HFF-Myc (cell line): ENCODE measurements around the gene PRLH.

ENCODE experiments used
- DNase-seq: peaks from one replicate; pipeline ENCODE4 v3.0.0-alpha.2; 2011; ENCODE audit warnings: low read depth; ENCODE audit errors: extremely low read depth
- H3K4me3 ChIP-seq: replicated peaks from 2 replicates; pipeline ENCODE4 v1.5.1; 2011; ENCODE audit warnings: low read depth, mild to moderate bottlenecking, control low read depth, low read length
- CTCF ChIP-seq: IDR thresholded peaks from 2 replicates; pipeline ENCODE4 v1.5.1; 2012; ENCODE audit warnings: mild to moderate bottlenecking, low read depth, low read length, control low read depth; ENCODE audit errors: missing control alignments

The PRLH gene

GRCh38 chr2:237525559-237526157, 40.7 kb upstream of the PRLH start:
- no peak overlapping the region for H3K4me3 ChIP-seq

GRCh38 chr2:237527233-237527632, 39.1 kb upstream of the PRLH start:
- no peak overlapping the region for H3K4me3 ChIP-seq
- no peak for DNase-seq
- TF ChIP-seq CTCF = no peak

More at GRCh38 chr2:237525559-237526157, 40.7 kb upstream of the PRLH start:
- no peak for TF ChIP-seq CTCF
- DNase-seq = no peak

- no peak overlapping the region for H3K4me3 ChIP-seq
- TF ChIP-seq CTCF = no peak
- no peak for DNase-seq
Measured at GRCh38 chr2:237527766-237528165, 38.6 kb upstream of the PRLH start.

GRCh38 chr2:237529452-237530402, 36.6 kb upstream of the PRLH start:
- H3K4me3 ChIP-seq = no peak overlapping the region
- DNase-seq = no peak
- TF ChIP-seq CTCF = no peak

GRCh38 chr2:237530472-237531433, 35.6 kb upstream of the PRLH start:
- H3K4me3 ChIP-seq = no peak overlapping the region
- TF ChIP-seq CTCF = no peak
- no peak for DNase-seq

GRCh38 chr2:237532160-237532559, 34.2 kb upstream of the PRLH start:
- no peak for DNase-seq
- no peak overlapping the region for H3K4me3 ChIP-seq
- TF ChIP-seq CTCF = no peak
